Activated naive CD8-positive, alpha-beta T cell treated with anti-CD3 and anti-CD28 coated beads for 36 hours (primary cell): ENCODE results near the gene ZBTB9. TPM values are rescaled to one million over a fixed set of nuclear protein-coding genes. Genes with fewer than 3 reads are reported as not detected.

Experiments
- DNase-seq: peaks from one replicate; pipeline ENCODE4 v3.0.0; 2021
- H3K27ac Mint-ChIP-seq: one replicate; pipeline ENCODE4 v1.8.0; 2022; ENCODE audit warnings: mild to moderate bottlenecking, moderate library complexity, mixed read lengths
- H3K27me3 Mint-ChIP-seq: one replicate; pipeline ENCODE4 v1.8.0; 2022; ENCODE audit warnings: mild to moderate bottlenecking, mixed read lengths
- H3K36me3 Mint-ChIP-seq: one replicate; pipeline ENCODE4 v1.8.0; 2021; ENCODE audit warnings: mild to moderate bottlenecking, mixed read lengths
- H3K4me1 Mint-ChIP-seq: one replicate; pipeline ENCODE4 v1.8.0; 2021; ENCODE audit warnings: mixed read lengths
- H3K4me3 Mint-ChIP-seq: one replicate; pipeline ENCODE4 v1.8.0; 2022; ENCODE audit warnings: mild to moderate bottlenecking, moderate library complexity, mixed read lengths
- H3K9me3 Mint-ChIP-seq: one replicate; pipeline ENCODE4 v1.8.0; 2022; ENCODE audit warnings: mixed read lengths
- total RNA-seq, 2 experiments: library from RNA; stranded (reverse); gene quantifications; one replicate each; pipeline ENCODE4 v1.2.3, GENCODE V29; 2021

Gene ZBTB9
- total RNA-seq, 2 experiments from 2014 or later, result 11.3 to 11.7 TPM

DNA sequence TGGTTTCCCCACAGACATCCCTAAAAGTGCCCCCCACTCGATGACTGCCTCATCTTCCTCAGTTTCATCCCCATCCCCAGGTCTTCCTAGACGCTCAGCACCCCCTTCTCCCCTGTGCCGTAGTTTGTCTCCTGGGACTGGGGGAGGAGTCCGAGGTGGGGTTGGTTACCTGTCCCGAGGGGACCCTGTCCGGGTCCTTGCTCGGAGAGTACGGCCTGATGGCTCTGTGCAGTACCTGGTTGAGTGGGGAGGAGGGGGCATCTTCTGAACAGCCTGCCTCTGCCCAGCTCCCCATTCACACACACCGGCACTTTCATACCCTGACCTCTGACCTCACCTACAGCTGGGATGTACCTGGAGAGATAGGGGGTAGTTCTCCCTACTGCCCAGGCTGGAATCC is 38.5 kb upstream of the ZBTB9 start:
- H3K4me1 Mint-ChIP-seq, result peaks cover 59% of the 10 kb centered on the region
- H3K27me3 Mint-ChIP-seq, result no peaks in the 10 kb centered on the region
- H3K4me3 Mint-ChIP-seq, result peak overlapping the region; percentile 58
- no peaks in the 10 kb centered on the region for H3K9me3 Mint-ChIP-seq
- H3K27ac Mint-ChIP-seq, result peak overlapping the region; percentile 89
- DNase-seq, result no peak
- H3K36me3 Mint-ChIP-seq, result peaks cover 21% of the 10 kb centered on the region

DNA sequence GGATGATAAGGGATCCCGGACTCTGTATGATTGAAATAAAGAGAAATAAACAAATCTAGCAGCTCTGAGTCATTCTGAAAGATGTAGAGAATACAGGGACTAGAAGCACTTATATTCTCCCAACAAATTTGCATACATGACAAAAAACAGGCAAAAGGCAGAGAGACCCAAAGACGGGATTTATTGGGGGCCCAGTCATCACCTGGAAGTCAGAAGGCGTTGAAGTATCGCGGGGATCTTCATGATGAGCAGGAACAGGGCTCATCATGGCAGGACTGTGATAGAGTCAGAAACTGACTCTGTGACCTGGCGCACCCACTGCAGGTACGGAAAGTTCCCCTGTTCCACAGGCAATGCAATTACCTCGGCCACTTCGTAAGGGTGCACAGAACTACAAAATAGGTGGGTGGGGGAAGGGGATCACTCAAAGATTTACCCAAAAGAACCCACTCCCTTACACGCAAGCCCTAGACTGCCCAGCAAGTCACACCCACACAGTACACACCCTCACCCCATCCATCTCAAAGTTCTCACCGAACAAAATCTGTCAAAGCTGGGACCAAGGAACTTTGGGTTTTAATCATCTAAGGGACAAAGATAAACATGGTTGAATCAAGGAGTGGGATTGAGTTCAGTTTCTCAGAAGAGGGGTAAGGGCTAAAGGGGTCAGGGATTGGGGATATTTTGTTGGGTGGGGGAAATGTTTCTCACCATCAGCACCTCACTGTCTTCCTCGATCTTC is 37.8 kb upstream of the ZBTB9 start:
- no peaks in the 10 kb centered on the region for H3K9me3 Mint-ChIP-seq
- no peaks in the 10 kb centered on the region for H3K27me3 Mint-ChIP-seq
- peak; percentile 39 for DNase-seq
- peaks cover 18% of the 10 kb centered on the region for H3K36me3 Mint-ChIP-seq
- peaks cover 60% of the 10 kb centered on the region for H3K4me1 Mint-ChIP-seq
- peak overlapping the region; percentile 99 for H3K27ac Mint-ChIP-seq
- peak overlapping the region; percentile 96 for H3K4me3 Mint-ChIP-seq

DNA sequence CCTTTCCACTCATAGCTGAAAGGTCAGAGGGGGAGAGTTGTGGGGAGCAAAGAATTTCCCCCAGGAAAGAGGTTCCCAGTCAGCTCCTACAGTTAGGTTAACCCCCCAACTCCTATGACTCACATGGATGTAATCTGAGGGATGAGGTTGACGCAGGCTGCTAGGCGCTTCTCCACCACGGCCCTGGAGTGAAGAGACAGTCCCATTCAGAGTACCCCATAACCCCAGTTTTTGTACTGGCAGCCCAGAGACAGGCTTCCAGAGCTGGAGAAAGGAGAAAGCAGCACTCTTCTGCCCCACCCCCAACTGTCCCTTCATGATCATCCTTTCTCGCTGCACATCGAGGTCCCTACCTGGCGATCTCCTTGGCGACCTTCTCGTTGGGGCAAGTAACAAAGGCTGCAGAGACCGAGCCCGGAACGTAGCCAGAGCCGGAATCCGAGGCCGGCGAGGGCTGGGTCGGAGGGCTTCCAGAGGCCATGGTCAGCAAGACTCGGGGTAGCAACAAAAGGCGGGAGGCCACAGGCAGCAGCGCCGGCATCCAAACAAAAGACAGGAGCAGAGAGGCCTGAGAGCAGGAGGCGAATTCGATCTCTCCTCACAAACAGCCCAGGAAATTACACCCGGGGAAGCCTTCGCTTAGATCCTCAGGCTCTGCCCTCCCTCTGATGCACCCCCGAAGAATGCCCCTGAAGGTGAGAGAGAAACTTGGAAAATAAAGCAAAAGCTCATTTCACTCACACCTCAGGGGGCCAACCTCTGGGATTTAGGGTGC is 37.1 kb upstream of the ZBTB9 start:
- DNase-seq, result no peak
- Mint-ChIP-seq H3K36me3 (peaks cover 16% of the 10 kb centered on the region), H3K9me3 (no peaks in the 10 kb centered on the region), H3K27ac (peak overlapping the region; percentile 99), H3K4me3 (peak overlapping the region; percentile 96), H3K27me3 (no peaks in the 10 kb centered on the region), H3K4me1 (peaks cover 59% of the 10 kb centered on the region)

DNA sequence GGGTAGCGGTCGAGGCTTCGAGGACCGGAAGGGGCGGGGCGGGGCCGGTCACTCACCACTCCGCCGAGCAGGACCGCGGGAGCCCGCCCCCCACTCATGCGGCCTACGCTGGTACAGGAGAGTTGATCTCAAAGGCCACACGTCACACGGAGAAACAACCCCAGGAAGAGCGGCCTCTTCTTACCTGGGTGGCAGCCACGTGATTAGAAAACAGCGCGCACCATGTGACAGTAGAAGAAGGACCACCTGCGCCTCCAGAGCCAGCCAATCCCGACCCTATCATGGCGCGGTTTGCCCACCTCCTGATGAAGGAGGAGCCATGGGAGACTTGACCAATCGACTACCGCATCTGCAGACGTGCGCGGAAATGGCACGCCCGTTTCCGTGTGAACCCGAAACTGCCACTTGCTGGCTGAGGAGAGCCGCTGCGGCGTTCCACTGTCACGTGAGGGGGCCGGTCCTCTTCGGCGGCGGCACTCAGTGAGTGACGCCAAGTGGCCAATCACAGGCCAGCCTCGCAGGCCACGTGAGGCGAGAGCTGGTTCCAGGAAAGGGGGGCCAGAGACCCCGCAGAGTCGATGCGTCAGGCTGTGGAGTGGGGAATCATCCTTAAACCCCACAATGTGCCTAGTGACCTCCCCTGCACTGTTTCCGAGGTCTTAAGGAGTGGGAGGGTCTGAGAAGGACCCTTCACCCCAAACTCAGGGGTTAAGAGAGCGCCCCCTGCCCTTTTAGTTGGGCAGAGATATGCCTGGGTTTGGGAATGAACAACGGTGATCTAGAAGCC is 36.3 kb upstream of the ZBTB9 start, which contains the start of gene CUTA:
Gene CUTA, minus strand, starts transcription at position 205 of the 787 bp plus-strand sequence. Its CDS starts 107 bp downstream, at position 98.
- Mint-ChIP-seq H3K4me3 (peak within 1 kb of the TSS; percentile 96), H3K27ac (peak within 1 kb of the TSS; percentile 99), H3K27me3 (no peaks in the 10 kb centered on the region), H3K9me3 (no peaks in the 10 kb centered on the region), H3K36me3 (peaks cover 16% of the 10 kb centered on the region), H3K4me1 (peaks cover 54% of the 10 kb centered on the region)
- peak; percentile 99 for DNase-seq

DNA sequence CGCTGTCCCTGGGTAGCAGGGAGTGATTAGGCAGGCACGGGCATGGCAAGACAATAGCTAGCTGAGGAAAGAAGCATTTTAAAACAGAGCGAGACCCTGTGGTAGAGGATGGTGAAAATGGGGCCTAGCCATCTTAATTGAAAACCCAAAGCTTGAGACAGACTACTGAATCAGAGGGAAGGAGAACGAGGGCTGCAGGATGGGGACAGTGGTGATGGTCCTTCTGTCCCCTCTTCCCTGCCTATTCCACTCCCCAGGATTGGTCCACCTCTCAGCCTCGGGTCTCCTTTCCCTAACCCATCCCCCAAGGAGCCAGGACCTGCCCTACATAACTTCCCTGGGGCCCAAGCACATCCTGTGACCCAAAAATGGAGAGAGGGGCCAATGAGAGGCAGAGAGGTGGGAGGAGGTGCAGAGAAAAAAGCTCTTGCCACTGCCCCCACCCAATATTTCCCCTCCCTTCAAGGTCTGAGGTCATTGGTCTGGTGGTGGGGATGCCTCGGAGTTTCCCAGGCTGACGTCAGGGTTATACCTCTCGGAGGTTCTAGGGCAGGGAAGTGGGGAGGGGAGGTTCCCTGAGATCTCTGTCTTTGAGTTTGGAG is 35.6 kb upstream of the ZBTB9 start:
- peak; percentile 74 for DNase-seq
- peaks cover 51% of the 10 kb centered on the region for H3K4me1 Mint-ChIP-seq
- peak overlapping the region; percentile 99 for H3K27ac Mint-ChIP-seq
- H3K9me3 Mint-ChIP-seq, result no peaks in the 10 kb centered on the region
- peak overlapping the region; percentile 96 for H3K4me3 Mint-ChIP-seq
- peaks cover 18% of the 10 kb centered on the region for H3K36me3 Mint-ChIP-seq
- no peaks in the 10 kb centered on the region for H3K27me3 Mint-ChIP-seq

DNA sequence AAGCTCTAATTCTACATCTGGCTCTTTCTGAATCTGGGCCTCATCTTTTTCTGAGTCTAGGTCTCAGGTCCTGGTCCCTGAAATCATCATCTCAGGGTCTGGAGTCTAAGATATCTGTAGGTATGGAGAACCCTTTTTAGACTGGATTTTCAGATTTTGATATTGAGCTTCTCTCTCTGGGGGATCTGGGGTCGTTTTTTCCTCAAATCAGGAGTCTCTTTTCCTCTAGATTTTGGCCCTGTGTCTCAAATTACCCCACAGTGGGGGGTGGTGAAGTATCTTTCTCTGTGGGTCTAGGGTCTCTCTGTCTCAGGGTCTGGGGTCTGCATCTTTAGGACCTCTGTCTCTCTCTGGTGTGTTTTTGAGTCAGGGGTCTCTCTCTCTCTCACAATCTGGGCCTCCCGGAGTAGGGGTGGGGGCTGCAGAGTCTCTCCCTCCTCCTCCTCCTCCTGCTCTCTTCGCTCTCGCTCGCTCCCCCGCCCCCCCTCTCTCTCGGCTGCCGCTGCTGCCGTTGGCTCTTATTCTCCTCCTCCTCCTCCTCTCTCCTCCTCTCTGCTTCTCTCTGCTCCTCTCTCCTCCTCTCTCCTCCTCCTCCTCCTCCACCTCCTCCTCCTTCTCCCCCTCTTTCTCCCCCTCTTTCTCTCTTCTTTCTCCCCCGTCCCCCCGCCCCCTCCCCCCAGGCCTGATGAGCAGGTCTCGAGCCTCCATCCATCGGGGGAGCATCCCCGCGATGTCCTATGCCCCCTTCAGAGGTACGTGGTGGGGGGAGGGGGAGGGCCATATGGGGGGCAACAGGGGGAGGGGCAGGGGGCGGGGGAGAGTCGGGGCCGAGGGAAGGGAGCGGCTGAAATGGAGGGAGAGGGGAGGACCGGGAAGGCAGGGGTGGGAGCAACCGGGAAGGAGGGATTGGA is 34.5 kb upstream of the ZBTB9 start, which contains the start of gene SYNGAP1:
Gene SYNGAP1, plus strand, starts transcription at position 486 of the 911 bp plus-strand sequence. Its CDS starts 200 bp downstream, at position 686.
- peaks cover 26% of the 10 kb centered on the region for H3K36me3 Mint-ChIP-seq
- DNase-seq, result peak; percentile 40
- no peaks in the 10 kb centered on the region for H3K27me3 Mint-ChIP-seq
- peak within 1 kb of the TSS; percentile 96 for H3K4me3 Mint-ChIP-seq
- H3K4me1 Mint-ChIP-seq, result peaks cover 50% of the 10 kb centered on the region
- H3K27ac Mint-ChIP-seq, result peak within 1 kb of the TSS; percentile 99
- no peaks in the 10 kb centered on the region for H3K9me3 Mint-ChIP-seq

DNA sequence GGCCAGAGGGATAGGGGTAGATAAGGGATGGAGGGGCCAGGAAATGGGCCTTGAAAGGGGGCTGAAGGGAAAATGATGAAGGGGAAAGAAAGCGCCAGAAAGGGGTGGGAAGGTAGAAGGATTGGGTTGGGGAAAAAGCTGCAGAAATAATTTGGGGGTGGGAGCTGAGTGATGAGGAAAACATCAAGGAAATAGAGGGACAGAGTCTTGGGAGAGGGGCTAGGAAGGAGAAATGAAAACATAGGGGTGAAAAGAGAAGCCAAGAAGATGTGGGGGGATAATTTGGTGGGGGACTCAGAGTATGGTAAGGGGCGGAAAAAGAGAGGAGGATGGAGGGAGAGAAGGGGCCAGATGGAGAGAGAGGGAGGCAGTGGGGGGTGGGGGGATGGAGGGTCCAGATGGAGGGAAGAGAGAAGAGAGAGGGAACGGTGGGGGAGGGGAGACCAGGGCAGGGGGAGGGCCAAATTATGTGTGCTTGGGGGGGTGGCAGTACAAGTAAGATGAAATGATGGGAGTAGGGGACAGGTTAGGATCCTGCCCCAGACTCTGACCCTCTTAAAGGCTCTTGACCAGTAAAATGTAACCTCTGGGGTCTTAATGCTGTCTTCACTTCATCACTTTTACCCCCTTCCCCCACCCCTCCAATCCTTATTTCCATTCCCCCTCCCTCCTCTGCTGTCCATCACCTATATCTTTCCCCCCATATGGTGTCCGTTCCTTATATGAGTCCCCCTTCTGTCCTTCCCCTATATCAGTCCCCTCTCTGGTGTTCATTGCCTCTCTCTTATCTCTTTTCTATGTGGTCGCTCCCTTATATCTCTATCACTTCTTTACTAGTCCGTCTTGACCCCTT is 33.7 kb upstream of the ZBTB9 start:
- H3K4me3 Mint-ChIP-seq, result peak overlapping the region; percentile 58
- no peaks in the 10 kb centered on the region for H3K9me3 Mint-ChIP-seq
- peaks cover 25% of the 10 kb centered on the region for H3K36me3 Mint-ChIP-seq
- no peaks in the 10 kb centered on the region for H3K27me3 Mint-ChIP-seq
- H3K27ac Mint-ChIP-seq, result peak overlapping the region; percentile 61
- DNase-seq, result no peak
- H3K4me1 Mint-ChIP-seq, result peaks cover 49% of the 10 kb centered on the region

DNA sequence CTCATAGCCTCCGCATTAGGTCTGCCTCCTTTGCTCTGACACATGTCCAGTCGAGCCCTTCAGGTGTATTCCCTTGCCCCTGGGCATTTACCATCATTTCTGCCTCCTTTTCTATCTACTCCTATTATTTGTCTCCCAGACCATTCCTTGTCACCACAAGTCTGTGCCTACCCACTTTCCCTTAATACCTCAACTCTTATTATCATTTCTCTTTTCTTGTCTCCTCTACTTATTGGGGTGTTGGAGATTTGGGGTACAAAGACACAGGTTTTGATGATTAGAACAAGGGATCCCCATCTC is 33.1 kb upstream of the ZBTB9 start:
- Mint-ChIP-seq H3K4me1 (peaks cover 46% of the 10 kb centered on the region), H3K27ac (peak overlapping the region; percentile 61), H3K4me3 (peak overlapping the region; percentile 26)

DNA sequence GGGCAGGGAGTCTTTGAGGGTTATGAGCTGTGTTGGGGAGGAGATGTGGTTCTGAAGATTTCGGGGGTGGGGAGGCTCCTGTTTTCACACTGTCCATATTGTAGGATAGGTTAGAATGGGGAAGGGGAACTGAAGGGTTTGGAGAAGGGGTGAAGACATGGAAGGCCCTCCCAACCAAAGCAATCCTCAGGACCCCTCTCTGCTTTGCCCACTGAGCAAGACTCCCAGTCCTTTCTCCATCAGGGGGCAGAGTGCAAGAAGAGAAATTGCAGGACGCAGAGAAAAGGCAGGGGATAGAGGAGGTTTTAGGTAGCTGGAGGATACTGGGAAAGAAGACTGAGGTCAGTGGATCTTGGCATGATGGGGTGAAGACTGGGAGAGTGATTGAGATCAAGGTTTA is 30.6 kb upstream of the ZBTB9 start:
- Mint-ChIP-seq H3K27me3 (no peaks in the 10 kb centered on the region), H3K9me3 (no peaks in the 10 kb centered on the region), H3K36me3 (peaks cover 17% of the 10 kb centered on the region), H3K27ac (peak overlapping the region; percentile 56), H3K4me3 (peak overlapping the region; percentile 90), H3K4me1 (peaks cover 49% of the 10 kb centered on the region)
- no peak for DNase-seq

More for the DNA sequence above, 33.1 kb upstream of the ZBTB9 start:
- H3K27me3 Mint-ChIP-seq, result no peaks in the 10 kb centered on the region
- peaks cover 25% of the 10 kb centered on the region for H3K36me3 Mint-ChIP-seq
- no peaks in the 10 kb centered on the region for H3K9me3 Mint-ChIP-seq
- DNase-seq, result no peak

DNA sequence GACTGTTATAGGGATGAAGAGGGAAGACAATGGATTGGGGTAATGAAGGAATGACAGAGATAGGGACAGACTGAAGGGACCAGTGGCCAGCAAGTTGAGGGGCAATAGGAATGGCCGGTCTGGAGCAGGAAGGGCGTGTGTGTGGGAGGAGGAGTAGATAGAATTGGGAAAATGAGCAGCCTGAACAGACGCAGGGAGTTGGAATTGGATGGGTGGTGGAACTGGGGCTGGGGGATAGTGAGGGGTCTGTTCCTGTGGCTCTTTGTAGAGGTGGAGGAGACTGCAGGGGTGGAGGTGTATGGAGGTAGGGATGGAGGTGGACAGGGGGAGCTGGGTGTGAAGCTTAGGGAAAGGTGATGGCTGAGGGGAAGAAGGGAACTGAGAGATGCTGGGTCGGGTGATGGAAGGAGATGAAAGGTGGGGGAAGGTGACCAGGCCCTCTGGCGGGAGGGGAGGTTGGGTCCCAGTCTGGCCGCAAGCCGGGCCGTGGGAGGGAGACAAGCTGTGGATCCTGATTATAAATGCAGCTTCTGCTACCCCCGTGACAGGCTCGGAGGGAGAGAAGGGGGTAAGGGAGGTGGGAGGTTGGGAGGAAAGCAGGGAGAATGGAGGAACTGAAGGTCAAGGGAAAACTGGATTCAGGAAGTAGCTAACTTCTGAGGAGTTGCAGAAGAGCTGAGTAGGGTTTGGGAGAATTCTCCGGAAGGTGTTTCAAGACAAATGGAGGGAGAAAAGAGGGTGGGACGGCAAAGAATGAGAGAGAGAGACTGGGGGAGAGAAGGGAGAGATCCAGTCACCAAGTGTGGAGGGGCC is 29.3 kb upstream of the ZBTB9 start:
- Mint-ChIP-seq H3K9me3 (no peaks in the 10 kb centered on the region), H3K27ac (peak overlapping the region; percentile 89), H3K4me3 (peak overlapping the region; percentile 90), H3K4me1 (peaks cover 51% of the 10 kb centered on the region), H3K27me3 (no peaks in the 10 kb centered on the region), H3K36me3 (peaks cover 17% of the 10 kb centered on the region)
- DNase-seq, result no peak

DNA sequence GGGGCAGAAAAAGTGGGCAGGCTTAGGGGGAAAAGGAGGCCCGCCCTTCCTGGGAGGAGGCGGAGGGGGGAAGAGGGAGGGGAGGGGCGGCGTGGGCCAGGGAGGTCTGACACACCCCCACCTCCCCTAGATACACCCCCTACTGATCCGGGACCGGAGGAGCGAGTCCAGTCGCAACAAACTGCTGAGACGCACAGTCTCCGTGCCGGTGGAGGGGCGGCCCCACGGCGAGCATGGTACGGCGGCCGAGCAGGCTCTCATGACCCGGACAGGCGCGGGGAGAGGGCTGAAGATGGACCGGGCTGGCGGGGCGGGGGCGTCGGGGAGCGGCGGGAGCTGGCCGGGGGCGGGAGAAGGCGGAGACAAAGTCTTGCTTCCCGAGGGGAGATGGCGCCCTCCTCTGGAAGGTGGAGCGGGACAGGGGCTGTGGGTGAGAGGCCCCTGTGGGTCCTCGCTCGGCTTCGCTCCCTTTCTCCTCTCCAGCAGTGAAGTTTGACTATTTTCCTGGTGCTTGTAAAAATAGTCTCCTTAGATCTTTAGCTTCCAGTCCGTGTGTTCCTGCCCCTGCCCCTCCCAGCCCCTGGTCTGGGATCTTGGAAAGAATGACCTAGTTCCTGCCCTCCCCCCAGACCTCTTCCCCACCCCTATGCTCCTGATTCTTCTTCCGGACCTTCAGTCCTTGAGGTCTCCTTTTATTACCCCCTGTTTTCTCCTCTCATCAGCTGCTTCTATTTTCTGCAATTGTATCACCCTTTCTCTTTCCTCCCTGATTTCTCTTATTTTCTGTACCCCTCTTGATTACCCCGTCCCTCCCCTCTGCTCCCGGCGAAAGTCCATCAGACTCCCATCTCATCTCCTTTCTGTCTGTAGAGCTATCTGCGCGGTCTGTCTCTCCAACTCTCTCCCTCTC is 28.5 kb upstream of the ZBTB9 start:
- Mint-ChIP-seq H3K4me3 (peak overlapping the region; percentile 90), H3K4me1 (peaks cover 60% of the 10 kb centered on the region), H3K27me3 (no peaks in the 10 kb centered on the region), H3K27ac (peak overlapping the region; percentile 89), H3K36me3 (peaks cover 17% of the 10 kb centered on the region), H3K9me3 (no peaks in the 10 kb centered on the region)
- DNase-seq, result peak; percentile 88
